Anterior cingulate cortex (tissue), 58 donors: ENCODE measurements around the gene SLC4A3.

Source experiments
- DNase-seq, 58 donors: peaks; one replicate each; lab custom pipeline; 2025; lab: John Stamatoyannopoulos, UW

SLC4A3 gene

GRCh38 chr2:219611866-219612576 lies 15.4 kb upstream of the SLC4A3 start:
- DNase-seq = no peak

DNA sequence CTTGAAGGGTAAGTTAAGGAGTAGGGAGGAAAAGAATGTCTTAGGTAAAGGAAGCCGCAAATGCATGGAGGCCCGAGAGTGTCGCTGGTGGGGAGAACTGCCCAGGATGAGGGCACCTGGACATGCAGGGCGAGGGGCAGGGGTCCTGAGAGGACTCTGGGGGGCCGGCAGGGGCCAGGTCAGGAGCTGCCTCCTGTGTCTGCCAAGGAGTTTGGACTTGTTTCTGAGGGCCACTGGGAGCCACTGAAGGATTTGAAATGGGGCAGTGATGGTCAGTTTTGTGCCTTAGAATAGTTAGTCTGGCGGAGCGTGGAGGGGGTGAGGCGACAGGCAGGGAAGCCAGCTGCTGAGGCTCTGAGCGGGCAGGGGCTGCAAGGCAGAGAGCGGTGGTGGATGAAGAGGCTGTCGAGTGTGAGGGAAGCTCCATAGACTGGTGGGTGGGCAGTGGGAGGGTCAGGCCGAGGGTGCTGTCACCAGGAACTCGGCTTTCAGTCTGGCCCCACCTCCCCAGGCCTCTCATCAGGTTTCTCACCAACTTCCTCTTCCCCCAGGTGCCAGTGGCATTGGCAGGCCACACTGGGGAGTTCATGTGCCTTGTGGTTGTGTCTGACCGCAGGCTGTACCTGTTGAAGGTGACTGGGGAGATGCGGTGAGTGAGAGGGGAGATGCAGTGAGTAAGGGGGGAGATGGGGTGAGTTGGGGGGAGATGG lies 14.7 kb upstream of the SLC4A3 start:
- no peak for DNase-seq

GRCh38 chr2:219613461-219614070 lies 13.9 kb upstream of the SLC4A3 start:
- DNase-seq = no peak

GRCh38 chr2:219614076-219614860 lies 13.2 kb upstream of the SLC4A3 start:
- DNase-seq = no peak

GRCh38 chr2:219615036-219615435 lies 12.4 kb upstream of the SLC4A3 start:
- no peak for DNase-seq

- DNase-seq = no peak
Measured at GRCh38 chr2:219615894-219616293, 11.5 kb upstream of the SLC4A3 start.

- DNase-seq = no peak
Measured at GRCh38 chr2:219616550-219616949, 10.9 kb upstream of the SLC4A3 start.

- no peak for DNase-seq
Measured at GRCh38 chr2:219618733-219619122, 8.7 kb upstream of the SLC4A3 start.

GRCh38 chr2:219619235-219619634 lies 8.2 kb upstream of the SLC4A3 start:
- DNase-seq = no peak

GRCh38 chr2:219620546-219620945 lies 6.9 kb upstream of the SLC4A3 start:
- no peak for DNase-seq

DNA sequence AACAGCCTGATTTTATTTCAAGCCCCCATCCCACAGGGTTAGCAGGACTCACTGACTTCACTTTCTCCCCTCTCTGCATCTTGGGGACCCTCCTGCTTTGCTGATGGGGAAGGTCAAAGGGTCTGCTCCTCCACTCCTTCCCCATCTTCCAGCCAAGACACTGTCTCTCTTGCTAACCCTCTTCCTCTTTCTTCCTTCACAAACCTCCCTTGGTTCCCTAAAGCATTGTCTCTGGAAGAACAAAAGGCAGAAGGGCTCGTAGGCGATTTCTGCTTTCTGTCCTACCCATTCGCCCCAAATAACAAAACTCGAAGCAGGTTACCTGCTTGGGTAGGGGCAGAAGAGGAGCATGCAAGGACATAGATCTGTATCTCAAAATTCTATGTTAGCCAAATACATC lies 5.5 kb upstream of the SLC4A3 start:
- no peak for DNase-seq

- DNase-seq = no peak
Measured at GRCh38 chr2:219622472-219622871, 5.0 kb upstream of the SLC4A3 start.

DNA sequence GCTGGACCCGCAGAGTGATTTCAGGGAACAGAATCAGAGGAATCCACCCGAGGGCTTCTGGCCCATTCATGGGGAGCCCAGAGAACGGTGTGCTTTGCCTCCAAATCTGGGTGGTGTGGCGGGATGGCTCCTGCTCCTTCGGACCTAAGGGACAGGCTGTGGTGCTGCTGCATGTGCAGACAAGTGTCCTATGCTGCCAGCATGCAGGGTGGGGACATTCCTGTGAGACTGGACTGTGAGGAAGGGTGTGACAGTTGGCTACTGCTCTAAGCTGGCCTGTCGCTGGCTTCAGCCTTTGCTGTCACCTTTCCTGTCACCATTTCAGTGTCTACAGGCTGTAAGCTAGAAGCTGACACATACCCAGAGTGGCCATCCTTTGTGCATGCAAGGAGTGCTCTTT lies 2.9 kb upstream of the SLC4A3 start:
- no peak for DNase-seq

DNA sequence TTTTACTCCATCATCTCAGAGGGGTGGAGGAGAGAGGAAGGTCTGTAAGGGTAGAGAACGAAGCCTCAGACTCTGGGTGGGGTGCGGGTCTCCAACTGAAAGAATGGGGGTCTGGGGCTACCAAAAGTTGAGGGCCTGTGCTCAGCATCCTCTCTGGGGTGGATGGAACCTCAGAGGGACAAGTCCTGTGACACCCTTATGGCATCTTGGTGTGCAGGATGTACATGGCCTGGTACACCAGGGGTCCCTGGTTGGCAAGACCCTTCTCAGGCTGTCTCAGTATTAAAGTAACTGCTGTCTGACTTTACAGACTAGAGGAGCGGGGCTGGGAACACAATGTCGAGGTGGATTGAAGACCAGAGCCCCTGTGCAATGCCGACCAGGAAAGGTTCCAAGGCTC lies 2.3 kb upstream of the SLC4A3 start:
- no peak for DNase-seq

GRCh38 chr2:219626540-219626939 lies 890 bp upstream of the SLC4A3 start:
- DNase-seq = no peak

DNA sequence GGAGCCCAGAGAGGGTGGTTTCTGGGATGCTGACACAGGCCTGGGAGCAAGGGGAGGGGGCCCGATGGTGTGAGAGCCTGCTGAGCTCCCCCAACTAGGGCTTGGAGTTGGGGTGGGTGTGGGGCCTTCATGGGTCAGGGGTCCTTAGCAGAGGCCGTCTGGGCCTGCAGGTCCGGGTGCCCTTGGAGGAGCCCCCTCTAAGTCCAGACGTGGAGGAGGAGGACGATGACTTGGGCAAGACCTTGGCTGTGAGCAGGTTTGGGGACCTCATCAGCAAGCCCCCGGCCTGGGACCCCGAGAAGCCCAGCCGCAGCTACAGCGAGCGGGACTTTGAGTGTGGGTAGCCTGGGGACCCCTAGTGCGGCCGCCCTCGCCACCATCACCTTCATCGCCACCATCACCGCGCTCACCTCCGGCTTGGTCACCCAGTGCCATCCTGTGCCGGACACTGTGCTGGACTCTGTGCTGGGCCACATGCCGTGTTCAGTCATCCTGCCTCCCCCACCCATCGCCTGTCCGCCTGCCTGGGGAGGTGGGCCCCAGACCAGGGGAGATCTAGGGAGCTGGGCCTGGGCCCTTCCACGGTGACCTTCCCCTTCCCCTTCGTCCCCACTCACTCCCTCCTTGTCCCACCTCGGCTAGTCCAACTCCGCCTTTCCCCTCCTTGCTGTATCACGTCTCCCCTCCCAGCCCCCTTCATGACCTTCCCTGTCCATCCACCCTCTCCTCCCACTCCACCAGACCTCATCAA lies 980 bp downstream of the SLC4A3 start:
- no peak for DNase-seq

- DNase-seq = no peak
Measured at GRCh38 chr2:219628986-219629901, 1.8 kb downstream of the SLC4A3 start.

- DNase-seq = no peak
Measured at GRCh38 chr2:219629976-219630695, 2.7 kb downstream of the SLC4A3 start.
